ENCODE data around the gene CCDC88B.

The CCDC88B gene, protein sequence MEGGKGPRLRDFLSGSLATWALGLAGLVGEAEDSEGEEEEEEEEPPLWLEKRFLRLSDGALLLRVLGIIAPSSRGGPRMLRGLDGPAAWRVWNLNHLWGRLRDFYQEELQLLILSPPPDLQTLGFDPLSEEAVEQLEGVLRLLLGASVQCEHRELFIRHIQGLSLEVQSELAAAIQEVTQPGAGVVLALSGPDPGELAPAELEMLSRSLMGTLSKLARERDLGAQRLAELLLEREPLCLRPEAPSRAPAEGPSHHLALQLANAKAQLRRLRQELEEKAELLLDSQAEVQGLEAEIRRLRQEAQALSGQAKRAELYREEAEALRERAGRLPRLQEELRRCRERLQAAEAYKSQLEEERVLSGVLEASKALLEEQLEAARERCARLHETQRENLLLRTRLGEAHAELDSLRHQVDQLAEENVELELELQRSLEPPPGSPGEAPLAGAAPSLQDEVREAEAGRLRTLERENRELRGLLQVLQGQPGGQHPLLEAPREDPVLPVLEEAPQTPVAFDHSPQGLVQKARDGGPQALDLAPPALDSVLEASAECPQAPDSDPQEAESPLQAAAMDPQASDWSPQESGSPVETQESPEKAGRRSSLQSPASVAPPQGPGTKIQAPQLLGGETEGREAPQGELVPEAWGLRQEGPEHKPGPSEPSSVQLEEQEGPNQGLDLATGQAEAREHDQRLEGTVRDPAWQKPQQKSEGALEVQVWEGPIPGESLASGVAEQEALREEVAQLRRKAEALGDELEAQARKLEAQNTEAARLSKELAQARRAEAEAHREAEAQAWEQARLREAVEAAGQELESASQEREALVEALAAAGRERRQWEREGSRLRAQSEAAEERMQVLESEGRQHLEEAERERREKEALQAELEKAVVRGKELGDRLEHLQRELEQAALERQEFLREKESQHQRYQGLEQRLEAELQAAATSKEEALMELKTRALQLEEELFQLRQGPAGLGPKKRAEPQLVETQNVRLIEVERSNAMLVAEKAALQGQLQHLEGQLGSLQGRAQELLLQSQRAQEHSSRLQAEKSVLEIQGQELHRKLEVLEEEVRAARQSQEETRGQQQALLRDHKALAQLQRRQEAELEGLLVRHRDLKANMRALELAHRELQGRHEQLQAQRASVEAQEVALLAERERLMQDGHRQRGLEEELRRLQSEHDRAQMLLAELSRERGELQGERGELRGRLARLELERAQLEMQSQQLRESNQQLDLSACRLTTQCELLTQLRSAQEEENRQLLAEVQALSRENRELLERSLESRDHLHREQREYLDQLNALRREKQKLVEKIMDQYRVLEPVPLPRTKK (N-terminal part only)

DNA sequence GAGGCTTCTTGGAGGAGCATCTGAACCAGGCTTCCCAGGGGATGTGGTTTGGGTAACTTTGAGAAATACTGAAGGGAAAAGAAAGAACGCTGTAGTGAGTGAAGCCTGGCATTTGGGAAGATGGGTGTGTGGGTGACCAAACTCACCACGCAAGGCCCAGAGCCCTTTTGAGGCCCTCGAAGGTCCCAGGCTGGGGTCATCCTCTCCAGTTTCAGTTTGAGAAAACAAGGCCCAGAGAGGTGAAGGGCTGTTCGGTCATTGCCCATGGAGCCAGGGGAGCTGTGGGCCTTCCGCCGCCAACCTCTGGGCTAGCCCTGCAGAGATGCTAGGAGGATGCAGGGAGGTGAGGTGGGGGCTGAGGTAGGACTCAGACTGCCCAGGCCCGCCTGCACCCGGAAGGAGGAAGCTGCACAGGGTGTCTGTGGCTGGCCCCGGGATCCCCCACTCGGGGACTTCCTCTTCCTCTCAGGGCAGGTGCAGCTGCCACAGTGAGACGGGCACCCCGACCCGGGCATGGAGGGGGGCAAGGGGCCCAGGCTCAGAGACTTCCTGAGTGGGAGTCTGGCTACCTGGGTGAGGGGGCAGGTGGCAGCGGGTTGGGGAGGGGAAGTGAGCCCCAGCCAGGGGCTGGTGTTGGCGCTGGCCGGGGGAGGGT lies at the start of gene CCDC88B:
Gene CCDC88B (plus strand): TSS at position 451 of the 655 bp plus-strand sequence. CDS start 63 bp downstream, at position 514.
- DNase-seq = no peak

DNA sequence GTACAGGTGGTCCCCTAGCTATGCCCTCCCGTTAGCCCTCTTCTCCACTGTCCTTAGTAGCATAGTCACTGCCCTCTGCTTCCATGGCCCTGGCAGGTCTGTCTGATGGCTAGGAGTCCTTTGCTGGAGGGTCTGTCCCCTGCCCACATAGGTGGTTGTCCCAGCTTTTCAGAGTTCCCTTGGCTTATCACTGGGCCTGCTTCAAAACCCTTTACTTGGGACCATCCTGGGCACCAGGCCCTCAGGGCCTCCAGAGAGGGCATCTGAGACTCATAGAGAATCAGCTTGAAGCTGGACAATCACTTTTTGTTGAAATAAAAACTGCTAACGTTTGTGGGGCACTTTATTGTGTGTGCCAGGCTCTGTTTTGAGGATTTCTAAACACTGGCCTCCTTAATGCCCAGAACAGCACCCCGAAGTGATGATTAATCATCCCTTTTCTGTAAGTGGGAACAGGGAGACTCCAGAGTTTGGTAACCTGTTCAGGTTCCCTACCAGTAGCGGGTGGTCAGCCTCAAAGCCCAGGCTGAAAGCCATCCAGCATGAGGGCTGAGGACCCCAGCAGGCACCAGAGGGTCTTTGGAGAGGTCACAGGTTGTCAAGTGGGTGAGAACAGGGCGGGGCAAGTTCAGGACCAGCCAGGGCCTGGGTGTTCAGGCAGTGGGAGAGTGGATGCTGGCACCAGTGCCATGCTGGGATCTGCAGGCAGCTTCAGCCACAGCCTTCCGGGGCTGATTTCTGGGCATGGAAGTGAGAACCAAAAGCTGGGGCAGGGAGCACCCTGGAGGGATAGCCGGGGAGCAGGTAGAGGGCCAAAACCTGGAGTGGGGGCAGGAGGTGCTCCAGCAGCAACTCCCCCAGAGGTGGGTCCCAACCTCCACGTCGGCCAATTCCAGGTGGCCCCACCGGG lies 49.4 kb upstream of the CCDC88B start:
- no peak for DNase-seq

DNA sequence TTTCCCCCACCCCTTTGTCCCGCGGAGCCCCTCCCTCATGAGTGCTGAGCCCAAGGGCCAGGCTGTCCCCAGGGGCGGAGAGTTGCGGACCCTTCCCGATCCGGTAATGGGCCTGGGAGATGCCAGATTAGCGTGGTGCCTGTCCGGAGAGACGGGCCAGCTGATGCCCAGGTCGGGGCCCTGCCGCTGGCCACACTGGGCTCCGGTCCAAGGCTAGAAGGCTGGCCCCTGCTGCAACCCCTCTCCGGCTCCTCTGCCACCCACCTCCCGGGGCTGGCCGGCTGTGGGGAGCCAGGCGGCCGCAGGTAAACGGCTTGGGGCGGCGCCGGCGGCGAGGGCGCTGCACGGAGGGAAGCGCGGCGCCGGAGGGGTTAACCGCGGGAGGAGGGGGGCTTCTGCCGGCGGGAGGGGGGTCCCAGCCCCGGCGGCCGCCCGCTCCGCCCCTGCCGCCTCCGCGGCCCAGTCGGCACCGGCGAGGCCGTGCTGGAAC lies 48.7 kb upstream of the CCDC88B start, which contains the start of gene KCNK4:
Gene KCNK4 (plus strand): TSS at position 41 of the 490 bp plus-strand sequence. CDS start 1,717 bp downstream, outside the sequence.
- no peak for DNase-seq

DNA sequence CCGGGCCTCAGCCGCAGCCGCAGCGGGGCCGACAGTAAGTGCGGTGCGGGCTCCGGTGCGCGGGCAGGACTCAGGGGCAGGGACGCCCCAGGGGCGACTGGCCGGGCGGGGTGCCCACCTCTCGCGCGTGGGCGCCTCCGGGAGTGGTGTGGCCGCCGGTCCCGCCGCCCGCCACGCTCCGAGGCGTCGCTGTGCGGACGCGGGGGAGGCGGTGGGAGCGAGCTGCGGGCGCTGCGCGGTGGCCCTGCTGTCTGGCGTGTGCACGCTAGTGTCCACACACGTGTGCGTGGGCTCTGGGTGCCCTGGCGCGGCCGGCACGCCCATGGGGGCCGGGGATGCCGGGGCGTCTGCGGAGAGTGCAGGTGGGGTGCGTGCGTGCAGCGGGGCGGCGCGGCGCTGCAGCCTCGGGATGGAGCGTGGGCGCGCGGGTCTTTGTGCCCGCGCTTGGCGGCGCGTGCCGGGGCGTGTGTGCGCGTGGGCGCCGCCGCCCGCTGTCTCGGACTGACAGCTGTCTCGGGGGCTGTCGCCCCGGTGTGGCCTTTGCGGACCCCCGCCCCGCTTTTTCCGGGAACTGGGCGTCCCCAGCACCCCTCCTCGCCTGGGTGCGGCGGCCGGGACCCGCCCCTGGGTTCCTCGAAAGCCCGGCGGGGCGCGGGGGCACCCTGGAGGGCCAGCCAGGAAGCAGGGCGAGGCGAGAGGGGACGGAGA lies 48.1 kb upstream of the CCDC88B start:
- peak in 2 of 3 experiments; percentile 22 to 34 for DNase-seq

DNA sequence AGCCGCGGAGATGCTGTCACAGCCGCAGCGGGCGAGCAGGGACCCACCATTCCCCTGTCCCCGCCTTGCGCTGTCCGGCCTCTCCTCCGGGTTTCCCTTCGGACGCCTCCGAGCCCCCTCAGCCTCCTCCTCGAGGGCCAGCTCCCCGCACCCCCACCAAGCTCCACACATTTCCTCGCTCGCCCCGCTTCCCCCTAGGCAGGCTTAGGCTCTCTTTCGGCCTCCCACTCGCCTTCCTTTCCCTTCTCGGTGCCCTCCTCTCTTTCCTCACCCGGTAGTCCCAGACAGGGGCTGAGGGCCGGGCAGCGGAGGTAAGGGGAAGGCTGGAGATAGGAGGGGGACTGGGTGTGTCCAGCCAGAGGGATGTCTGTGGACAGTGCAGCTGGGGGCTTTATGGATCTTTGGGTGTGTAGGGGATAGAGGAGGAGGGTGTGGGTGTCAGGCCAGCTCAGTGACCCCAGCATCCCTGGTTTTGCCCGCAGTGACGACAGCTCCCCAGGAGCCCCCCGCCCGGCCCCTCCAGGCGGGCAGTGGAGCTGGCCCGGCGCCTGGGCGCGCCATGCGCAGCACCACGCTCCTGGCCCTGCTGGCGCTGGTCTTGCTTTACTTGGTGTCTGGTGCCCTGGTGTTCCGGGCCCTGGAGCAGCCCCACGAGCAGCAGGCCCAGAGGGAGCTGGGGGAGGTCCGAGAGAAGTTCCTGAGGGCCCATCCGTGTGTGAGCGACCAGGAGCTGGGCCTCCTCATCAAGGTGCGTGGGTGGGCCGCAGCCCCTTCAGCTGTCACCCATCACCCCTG lies 47.3 kb upstream of the CCDC88B start:
- no peak for DNase-seq

DNA sequence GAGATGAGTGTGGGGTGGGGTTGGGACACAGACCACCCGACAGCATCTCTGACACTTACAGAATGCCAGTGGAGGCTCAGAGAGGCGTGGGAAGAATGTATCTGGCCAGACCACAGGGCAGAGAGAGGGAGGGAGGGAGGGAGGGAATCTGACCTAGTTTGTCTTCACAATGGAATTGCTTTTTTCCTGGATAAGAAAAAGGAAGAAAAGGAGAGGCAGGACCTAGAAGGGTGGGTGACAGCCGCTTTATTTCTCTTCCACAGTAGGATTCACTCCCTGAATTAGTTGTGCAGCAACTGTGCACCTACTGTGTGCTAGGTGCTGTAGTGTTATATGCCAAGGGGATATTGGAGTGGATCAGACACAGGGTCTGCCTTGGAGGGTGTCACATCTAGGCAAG lies 45.2 kb upstream of the CCDC88B start:
- no peak for DNase-seq

DNA sequence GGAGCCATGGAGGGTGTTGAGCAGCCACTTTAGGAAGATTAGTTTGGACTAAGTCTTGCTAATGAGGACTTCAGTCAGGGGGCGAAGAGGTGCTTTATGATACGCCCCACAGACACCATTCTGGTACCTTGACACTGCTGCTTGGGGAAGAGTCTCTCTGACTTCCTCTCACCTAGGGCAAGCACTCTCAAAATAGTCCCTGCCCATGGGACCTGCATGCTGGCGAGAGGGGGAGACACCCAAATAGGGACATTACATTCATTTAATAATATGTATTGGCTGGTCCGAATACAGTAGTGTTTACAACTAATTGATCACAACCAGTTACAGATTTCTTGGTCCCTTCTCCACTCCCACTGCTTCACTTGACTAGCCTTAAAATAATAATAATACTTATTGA lies 44.2 kb upstream of the CCDC88B start:
- no peak for DNase-seq

DNA sequence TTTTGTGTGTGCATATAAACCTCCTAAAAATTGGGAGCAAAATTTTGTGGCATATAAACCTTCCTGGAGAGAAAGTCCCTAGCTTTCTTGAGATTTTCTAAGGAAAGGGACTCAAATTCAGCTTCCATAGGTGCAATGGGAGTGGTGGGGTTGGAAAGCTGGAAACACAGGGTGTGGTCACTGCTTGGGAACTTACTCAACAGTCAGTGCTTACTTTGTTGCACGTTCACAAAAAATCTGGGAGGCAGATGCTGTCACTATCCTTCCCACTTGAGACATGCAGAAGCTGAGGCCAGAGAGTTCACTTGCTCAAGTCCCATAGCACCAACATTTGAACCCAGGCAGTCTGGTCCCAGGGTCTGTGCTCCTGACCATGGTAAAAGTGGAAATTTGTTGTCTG lies 43.8 kb upstream of the CCDC88B start:
- DNase-seq = no peak

DNA sequence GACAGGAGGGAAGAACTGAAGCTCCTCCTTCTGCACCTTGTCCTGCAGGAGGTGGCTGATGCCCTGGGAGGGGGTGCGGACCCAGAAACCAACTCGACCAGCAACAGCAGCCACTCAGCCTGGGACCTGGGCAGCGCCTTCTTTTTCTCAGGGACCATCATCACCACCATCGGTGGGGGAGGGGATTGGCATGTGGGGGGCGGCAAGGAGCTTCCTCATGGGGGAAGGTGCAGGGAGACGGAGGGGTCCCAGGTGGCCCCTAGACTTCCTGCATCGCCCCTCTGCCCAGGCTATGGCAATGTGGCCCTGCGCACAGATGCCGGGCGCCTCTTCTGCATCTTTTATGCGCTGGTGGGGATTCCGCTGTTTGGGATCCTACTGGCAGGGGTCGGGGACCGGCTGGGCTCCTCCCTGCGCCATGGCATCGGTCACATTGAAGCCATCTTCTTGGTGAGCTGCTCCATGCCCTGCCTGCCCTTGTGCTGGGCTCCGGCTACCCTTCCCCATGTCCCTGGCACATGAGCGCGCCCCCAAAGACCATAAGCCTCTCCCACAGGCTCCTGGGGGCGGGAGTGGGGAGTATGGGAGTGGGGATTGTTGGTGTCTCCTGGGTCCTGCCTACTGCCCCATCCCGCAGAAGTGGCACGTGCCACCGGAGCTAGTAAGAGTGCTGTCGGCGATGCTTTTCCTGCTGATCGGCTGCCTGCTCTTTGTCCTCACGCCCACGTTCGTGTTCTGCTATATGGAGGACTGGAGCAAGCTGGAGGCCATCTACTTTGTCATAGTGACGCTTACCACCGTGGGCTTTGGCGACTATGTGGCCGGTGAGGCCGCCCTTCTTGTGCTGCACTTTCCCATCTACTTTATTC lies 42.9 kb upstream of the CCDC88B start:
- no peak for DNase-seq

DNA sequence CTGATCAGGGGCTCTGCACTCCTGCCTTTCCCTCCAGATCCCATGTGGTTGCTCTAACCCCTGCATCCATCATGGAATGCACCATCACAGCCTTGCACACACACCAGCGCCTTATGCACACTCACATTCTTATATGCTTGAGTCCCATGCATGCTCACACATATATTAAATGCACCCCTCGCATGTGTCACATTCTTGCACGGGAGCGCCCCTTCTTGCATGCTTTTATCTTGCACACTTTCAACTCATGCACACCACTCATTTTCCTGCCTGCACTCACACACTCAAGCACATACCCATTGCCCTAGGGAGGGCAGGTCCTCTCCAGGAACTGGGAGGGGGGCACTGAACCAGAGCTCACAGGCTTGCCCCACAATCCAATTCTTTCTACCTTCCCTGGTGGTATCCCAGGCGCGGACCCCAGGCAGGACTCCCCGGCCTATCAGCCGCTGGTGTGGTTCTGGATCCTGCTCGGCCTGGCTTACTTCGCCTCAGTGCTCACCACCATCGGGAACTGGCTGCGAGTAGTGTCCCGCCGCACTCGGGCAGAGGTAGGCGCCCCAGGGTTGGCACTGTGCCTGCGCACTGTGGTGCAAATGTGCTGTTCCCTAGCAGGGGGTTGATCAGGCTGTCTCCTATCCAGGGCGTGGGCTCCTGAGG lies 42.2 kb upstream of the CCDC88B start:
- no peak for DNase-seq

DNA sequence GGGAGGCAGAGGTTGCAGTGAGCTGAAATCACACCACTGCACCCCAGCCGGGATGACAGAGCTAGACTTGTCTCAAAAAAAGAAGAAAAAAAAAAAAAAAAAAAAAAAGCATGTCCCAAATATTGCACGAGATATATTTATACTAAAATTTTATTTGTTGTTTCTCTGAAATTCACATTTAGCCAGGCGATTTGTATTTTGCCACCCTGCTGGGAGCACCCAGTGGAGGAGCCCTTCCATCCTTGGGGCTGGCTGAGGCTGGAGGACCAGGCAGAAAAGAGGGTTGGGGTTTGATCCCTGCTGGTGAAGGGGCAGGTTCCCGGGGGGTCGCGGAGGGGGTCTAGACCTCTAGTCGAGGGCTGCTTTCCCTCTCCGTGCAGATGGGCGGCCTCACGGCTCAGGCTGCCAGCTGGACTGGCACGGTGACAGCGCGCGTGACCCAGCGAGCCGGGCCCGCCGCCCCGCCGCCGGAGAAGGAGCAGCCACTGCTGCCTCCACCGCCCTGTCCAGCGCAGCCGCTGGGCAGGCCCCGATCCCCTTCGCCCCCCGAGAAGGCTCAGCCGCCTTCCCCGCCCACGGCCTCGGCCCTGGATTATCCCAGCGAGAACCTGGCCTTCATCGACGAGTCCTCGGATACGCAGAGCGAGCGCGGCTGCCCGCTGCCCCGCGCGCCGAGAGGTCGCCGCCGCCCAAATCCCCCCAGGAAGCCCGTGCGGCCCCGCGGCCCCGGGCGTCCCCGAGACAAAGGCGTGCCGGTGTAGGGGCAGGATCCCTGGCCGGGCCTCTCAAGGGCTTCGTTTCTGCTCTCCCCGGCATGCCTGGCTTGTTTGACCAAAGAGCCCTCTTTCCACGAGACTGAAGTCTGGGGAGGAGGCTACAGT lies 40.8 kb upstream of the CCDC88B start:
- peak in 2 of 3 experiments; percentile 50 to 59 for DNase-seq

DNA sequence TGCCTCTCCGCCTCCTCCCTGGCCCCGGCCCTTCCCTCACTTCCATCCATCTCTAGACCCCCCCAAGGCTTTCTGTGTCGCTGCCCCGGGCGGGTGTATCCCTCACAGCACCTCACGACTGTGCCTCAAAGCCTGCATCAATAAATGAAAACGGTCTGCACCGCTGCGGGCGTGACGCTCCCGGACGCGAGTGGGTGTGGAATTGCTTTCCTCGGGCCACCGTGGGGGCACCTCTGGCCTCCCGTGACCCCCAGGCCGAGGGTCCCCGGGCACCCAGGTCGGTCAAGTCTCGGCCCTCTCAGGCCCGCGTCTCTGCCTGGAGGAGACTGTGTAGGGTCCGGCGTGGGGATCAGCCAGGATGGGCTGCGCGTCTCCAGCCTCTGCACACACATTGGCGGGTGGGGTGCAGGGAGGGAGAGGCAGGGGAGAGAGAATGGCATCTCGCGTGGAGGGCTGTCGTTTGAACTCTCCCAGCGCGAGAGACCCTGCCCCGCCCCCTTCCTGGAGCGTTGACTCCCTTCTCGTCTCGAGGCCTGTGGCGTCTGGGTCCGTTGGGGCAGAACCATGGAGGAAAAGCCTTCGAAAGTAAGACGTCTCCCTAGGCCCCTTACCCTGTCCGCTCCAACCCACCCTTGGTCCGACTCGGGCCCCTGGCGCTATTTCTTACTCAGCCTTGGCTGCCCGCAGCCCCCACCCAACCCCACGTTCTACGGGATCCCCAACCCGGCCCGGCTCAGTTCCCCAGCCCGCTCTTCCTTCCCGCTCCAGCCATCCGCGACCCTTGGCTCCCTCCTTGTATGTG lies 40.0 kb upstream of the CCDC88B start, which contains the start of gene CATSPERZ:
Gene CATSPERZ (plus strand): TSS at position 512 of the 802 bp plus-strand sequence. CDS start 53 bp downstream, at position 565.
- DNase-seq = peak in 1 of 3 experiments; percentile 46

DNA sequence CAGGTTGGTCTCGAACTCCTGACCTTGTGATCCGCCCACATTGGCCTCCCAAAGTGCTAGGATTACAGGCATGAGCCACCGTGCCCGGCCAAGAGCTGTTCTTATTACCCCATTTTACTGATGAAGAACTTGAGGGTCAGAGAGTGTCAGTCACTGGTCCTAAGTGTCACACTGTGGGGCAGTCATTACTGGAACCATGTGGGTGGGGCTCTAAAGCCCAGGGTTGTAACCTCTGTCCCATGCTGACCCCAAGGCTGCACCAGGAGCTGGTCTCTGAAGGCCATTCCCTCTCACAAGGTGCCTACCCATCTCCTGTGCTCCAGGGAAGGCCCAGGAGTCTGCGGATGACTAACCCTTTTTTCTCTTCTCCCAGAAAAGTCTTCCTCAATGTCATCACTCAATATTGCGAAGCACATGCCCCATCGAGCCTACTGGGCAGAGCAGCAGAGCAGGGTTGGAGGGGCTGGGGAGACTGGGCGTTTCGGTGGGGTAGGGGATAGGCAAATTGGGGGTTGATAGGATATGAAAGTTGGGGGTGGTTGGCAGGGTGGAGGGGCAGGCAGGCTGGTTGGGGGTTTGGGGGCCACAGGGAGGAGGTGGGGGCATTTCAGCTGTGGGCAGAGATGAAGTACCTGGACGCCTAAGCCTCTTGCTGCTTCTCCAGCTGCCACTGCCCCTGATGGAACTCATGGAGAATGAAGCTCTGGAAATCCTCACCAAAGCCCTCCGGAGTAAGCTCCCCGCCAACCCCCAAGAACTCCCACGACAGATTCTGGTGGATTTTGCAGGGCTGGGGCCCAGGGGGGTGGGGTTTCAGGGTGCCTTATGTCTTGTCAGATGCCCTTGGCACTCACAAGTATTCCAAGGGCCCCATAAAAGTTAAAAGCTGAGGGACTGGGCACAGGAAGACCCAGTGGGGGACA lies 36.6 kb upstream of the CCDC88B start:
- no peak for DNase-seq

DNA sequence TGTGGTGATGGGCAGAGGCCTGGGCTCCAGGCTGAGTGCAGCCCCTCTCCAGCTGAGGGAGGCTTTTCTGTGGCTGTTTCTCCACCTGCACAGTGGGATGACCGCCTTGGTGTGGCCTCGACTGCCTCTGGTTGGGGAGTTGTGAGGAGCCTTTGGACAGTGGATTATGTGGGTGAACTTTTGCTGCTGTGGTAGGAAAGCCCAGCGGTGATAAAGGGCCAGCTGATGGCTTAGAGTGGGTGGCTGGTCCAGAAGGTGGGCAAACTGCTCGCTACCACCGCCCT lies 36.0 kb upstream of the CCDC88B start:
- no peak for DNase-seq
